Panc1 (cell line): ENCODE data around the gene MTPN. TPM values are rescaled to one million over a fixed set of nuclear protein-coding genes. Genes with fewer than 3 reads are reported as not detected.

ENCODE experiments used
- ATAC-seq: fragments of 200-7000 bp; cut with Tn5 transposase; 2 replicates; pipeline ENCODE4 v1.9.1; 2020; ENCODE audit warnings: mild to moderate bottlenecking, moderate library complexity
- BruUV-seq: library from RNA; stranded (reverse); fragments of 400-500 nt; replicated peaks from 2 replicates; lab custom pipeline; 2021; lab: Mats Ljungman, UMichigan
- CTCF ChIA-PET: fragments of 300-600 bp; sonication (Branson Sonifier 250); formaldehyde crosslinking; loops from one replicate; lab custom pipeline; 2022; ENCODE audit warnings: antibody characterized with exemption; lab: Charles Lee
- POLR2A ChIA-PET: fragments of 300-600 bp; sonication (Branson Sonifier 250); formaldehyde crosslinking; loops from one replicate; lab custom pipeline; 2022; ENCODE audit warnings: antibody characterized with exemption; lab: Charles Lee
- DNase-seq: peaks from one replicate; pipeline ENCODE4 v3.0.0-alpha.2; 2010; ENCODE audit warnings: low read depth, low spot score
- H3K27ac ChIP-seq: 2 replicates; pipeline ENCODE4 v1.5.1; 2011; ENCODE audit warnings: mild to moderate bottlenecking, low read length, inconsistent platforms
- H3K27me3 ChIP-seq: fragments of 200-500 bp; sonication (Bioruptor generic); 2 replicates; pipeline ENCODE4 v1.6.0; 2014; ENCODE audit warnings: low read length, inconsistent platforms; ENCODE audit not compliant: control insufficient read depth, insufficient read depth
- H3K36me3 ChIP-seq: fragments of 200-500 bp; sonication (Bioruptor generic); 2 replicates; pipeline ENCODE4 v1.5.1; 2014; ENCODE audit warnings: inconsistent platforms, mild to moderate bottlenecking, low read length, moderate library complexity; ENCODE audit not compliant: control insufficient read depth, insufficient read depth
- H3K4me1 ChIP-seq: 2 replicates; pipeline ENCODE4 v1.5.1; 2011; ENCODE audit warnings: inconsistent platforms, mild to moderate bottlenecking, low read length, moderate library complexity; ENCODE audit not compliant: control insufficient read depth, insufficient read depth
- H3K4me3 ChIP-seq, 2 experiments: 2 replicates each; pipeline ENCODE4 v1.5.1; 2011 to 2012; ENCODE audit warnings: low read depth in 2 of 2, low read length in 2 of 2, mild to moderate bottlenecking in 2 of 2, inconsistent platforms in 1 of 2, moderate library complexity in 1 of 2
- H3K9me3 ChIP-seq: fragments of 200-500 bp; sonication (Bioruptor generic); 2 replicates; pipeline ENCODE4 v1.5.1; 2014; ENCODE audit warnings: low read depth, mild to moderate bottlenecking, inconsistent platforms, low read length, moderate library complexity; ENCODE audit not compliant: control insufficient read depth, insufficient read depth
- CTCF ChIP-seq: fragments of 450-650 bp; IDR thresholded peaks from 2 replicates; pipeline ENCODE4 v1.5.1; 2017; ENCODE audit warnings: mild to moderate bottlenecking
- POLR2AphosphoS5 ChIP-seq: IDR thresholded peaks from 2 replicates; pipeline ENCODE4 v1.6.1; 2012; ENCODE audit warnings: mild to moderate bottlenecking, low read depth, low read length, moderate library complexity
- SIN3A ChIP-seq: IDR thresholded peaks from 2 replicates; pipeline ENCODE4 v1.6.1; 2012; ENCODE audit warnings: low read depth, mild to moderate bottlenecking, low read length, moderate library complexity, borderline replicate concordance; ENCODE audit not compliant: insufficient read depth
- TCF7L2 ChIP-seq: IDR thresholded peaks from 2 replicates; pipeline ENCODE4 v1.6.1; 2011; ENCODE audit warnings: mild to moderate bottlenecking, low read depth, low read length, inconsistent platforms
- in situ Hi-C: cut with HindIII; loops from 2 replicates; pipeline ENCODE4 v1.10.0; 2016; ENCODE audit warnings: low sequenced_read_pairs, low pct_unique_long_range_greater_than_20kb
- intact Hi-C: fragments of 100-400 bp; cut with micrococcal nuclease; formaldehyde crosslinking; loops from one replicate; pipeline ENCODE4 v1.10.0; 2022; ENCODE audit not compliant: unreplicated experiment
- total RNA-seq: library from RNA; stranded (reverse); gene quantifications from one replicate; pipeline ENCODE4 v1.2.1, GENCODE V29; 2021; ENCODE audit not compliant: unreplicated experiment
- TF ChIP-seq, protein P1 (sequence below), 2 experiments: IDR thresholded peaks; 2 replicates each; pipeline ENCODE4 v1.6.1; 2011 to 2012; ENCODE audit warnings: low read depth in 2 of 2, control low read depth in 1 of 2, low read length in 1 of 2, mild to moderate bottlenecking in 1 of 2, moderate library complexity in 1 of 2; ENCODE audit not compliant: insufficient read depth in 1 of 2

Gene MTPN
- total RNA-seq, 1 experiment from 2014 or later, result 177 TPM

DNA sequence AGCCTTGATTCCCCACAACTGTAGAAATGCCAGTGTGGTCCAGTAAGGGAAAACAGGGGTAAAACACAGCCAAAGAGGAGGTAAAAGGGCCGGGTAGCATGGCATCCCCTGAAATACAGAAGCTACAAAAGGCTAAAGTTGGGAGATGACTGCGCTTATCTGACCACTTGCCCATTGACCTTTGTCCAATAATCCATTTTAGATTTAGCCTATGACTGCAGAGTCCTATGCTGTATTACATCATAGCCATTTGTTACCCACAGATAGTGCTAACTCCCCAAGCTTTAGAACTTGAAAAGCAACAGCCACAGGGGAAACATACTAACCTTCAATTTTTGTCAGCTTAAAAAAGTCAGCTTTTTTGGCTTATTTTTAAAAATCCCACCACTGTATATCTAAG, 26.2 kb downstream of the MTPN start:
- Histone ChIP-seq H3K27me3 (no peaks in the 10 kb centered on the region), H3K4me1 (peaks cover 14% of the 10 kb centered on the region; the same call in 1 of the 2 replicates), H3K36me3 (peaks cover 15% of the 10 kb centered on the region), H3K4me3 (no peak overlapping the region), H3K27ac (no peak overlapping the region), H3K9me3 (no peaks in the 10 kb centered on the region)
- intact Hi-C loops (no loop called here), in situ Hi-C loops (no loop called here)
- no peak for ATAC-seq
- no TSS peak for BruUV-seq
- no peak for DNase-seq
- TF ChIP-seq POLR2AphosphoS5, result no peak
- TF ChIP-seq, protein P1, sequence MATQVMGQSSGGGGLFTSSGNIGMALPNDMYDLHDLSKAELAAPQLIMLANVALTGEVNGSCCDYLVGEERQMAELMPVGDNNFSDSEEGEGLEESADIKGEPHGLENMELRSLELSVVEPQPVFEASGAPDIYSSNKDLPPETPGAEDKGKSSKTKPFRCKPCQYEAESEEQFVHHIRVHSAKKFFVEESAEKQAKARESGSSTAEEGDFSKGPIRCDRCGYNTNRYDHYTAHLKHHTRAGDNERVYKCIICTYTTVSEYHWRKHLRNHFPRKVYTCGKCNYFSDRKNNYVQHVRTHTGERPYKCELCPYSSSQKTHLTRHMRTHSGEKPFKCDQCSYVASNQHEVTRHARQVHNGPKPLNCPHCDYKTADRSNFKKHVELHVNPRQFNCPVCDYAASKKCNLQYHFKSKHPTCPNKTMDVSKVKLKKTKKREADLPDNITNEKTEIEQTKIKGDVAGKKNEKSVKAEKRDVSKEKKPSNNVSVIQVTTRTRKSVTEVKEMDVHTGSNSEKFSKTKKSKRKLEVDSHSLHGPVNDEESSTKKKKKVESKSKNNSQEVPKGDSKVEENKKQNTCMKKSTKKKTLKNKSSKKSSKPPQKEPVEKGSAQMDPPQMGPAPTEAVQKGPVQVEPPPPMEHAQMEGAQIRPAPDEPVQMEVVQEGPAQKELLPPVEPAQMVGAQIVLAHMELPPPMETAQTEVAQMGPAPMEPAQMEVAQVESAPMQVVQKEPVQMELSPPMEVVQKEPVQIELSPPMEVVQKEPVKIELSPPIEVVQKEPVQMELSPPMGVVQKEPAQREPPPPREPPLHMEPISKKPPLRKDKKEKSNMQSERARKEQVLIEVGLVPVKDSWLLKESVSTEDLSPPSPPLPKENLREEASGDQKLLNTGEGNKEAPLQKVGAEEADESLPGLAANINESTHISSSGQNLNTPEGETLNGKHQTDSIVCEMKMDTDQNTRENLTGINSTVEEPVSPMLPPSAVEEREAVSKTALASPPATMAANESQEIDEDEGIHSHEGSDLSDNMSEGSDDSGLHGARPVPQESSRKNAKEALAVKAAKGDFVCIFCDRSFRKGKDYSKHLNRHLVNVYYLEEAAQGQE (IDR thresholded peaks at IDR 0.05; ENCODE audit: insufficient read depth in 1 of 2, low read depth in 2 of 2, low read length in 1 of 2), result no peak
- TF ChIP-seq SIN3A, result no peak
- CTCF ChIA-PET, result no interaction called here
- POLR2A ChIA-PET, result no interaction called here

GRCh38 chr7:135950429-135950828, 26.7 kb downstream of the MTPN start:
- no peak overlapping the region for H3K27ac ChIP-seq
- no peak overlapping the region for H3K4me3 ChIP-seq
- ATAC-seq, result no peak
- DNase-seq, result no peak
- intact Hi-C loops (no loop called here), in situ Hi-C loops (no loop called here)
- H3K9me3 ChIP-seq, result no peaks in the 10 kb centered on the region
- BruUV-seq, result no TSS peak
- ChIA-PET POLR2A (no interaction called here), CTCF (no interaction called here)
- peaks cover 14% of the 10 kb centered on the region; the same call in 1 of the 2 replicates for H3K4me1 ChIP-seq
- H3K36me3 ChIP-seq, result peaks cover 15% of the 10 kb centered on the region
- TF ChIP-seq TCF7L2 (no peak), CTCF (no peak), SIN3A (no peak)
- TF ChIP-seq, protein P1 (IDR thresholded peaks at IDR 0.05; ENCODE audit: insufficient read depth in 1 of 2, low read depth in 2 of 2, low read length in 1 of 2), result no peak
- no peaks in the 10 kb centered on the region for H3K27me3 ChIP-seq
